ENCODE results near the gene TUB. TPM values are rescaled to one million over a fixed set of nuclear protein-coding genes. Genes with fewer than 3 reads are reported as not detected.

Gene TUB
- total RNA-seq, 1 experiment from 2014 or later: 0.39 TPM

DNA sequence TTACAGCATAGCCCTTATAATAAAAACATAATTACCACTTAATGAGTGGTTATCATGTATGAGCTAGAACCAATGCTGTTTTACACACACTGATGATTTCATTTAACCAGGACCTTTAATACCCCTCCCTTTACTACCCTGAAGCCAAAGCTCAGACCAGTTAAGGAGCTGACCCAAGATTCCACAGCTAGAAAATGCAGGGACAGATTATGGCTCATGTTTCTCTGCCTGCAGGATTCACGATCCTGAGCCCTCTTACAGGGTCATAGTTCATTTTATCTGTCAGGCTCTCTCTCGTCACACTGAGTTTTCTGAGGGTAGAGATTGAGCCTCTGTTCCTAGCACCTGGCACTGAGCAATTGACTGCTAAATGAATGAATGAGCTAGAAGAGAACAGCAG, 27.4 kb downstream of the TUB start:
- CTCF ChIA-PET: interaction anchor here (1.2 kb wide), 1 partner anchor 9 kb away, joined by 4 read pairs; no protein-coding TSS in a partner anchor
- Histone ChIP-seq H3K36me3 (ENCODE audit: insufficient read depth, low read length, poor library complexity, severe bottlenecking) (no peaks in the 10 kb centered on the region), H3K27me3 (replicated peaks; ENCODE audit: insufficient read depth, low read depth, low read length, poor library complexity) (peaks cover 3% of the 10 kb centered on the region), H3K9me3 (ENCODE audit: low read depth, low read length, poor library complexity, severe bottlenecking) (no peaks in the 10 kb centered on the region), H3K4me1 (ENCODE audit: insufficient read depth, low read length, poor library complexity, severe bottlenecking) (no peaks in the 10 kb centered on the region), H3K4me3 (ENCODE audit: low read depth, low read length, poor library complexity, severe bottlenecking) (no peak overlapping the region), H3K27ac (ENCODE audit: low read depth, low read length, poor library complexity, severe bottlenecking) (no peak overlapping the region)
- no peak for DNase-seq (ENCODE audit: low spot score)
- no peak for TF ChIP-seq EZH2 (IDR thresholded peaks at IDR 0.05; ENCODE audit: borderline replicate concordance, low read depth, low read length, poor library complexity, severe bottlenecking)
- TF ChIP-seq, protein P1, sequence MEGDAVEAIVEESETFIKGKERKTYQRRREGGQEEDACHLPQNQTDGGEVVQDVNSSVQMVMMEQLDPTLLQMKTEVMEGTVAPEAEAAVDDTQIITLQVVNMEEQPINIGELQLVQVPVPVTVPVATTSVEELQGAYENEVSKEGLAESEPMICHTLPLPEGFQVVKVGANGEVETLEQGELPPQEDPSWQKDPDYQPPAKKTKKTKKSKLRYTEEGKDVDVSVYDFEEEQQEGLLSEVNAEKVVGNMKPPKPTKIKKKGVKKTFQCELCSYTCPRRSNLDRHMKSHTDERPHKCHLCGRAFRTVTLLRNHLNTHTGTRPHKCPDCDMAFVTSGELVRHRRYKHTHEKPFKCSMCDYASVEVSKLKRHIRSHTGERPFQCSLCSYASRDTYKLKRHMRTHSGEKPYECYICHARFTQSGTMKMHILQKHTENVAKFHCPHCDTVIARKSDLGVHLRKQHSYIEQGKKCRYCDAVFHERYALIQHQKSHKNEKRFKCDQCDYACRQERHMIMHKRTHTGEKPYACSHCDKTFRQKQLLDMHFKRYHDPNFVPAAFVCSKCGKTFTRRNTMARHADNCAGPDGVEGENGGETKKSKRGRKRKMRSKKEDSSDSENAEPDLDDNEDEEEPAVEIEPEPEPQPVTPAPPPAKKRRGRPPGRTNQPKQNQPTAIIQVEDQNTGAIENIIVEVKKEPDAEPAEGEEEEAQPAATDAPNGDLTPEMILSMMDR (conservative IDR thresholded peaks at IDR 0.05; ENCODE audit: low read depth, low read length): no peak
- intact Hi-C loops (cut with micrococcal nuclease; ENCODE audit: unreplicated experiment): no loop called here
- no TSS peak for BruUV-seq (replicated peaks)
- POLR2A ChIA-PET (ENCODE audit: low non-redundant PET): no interaction called here

DNA sequence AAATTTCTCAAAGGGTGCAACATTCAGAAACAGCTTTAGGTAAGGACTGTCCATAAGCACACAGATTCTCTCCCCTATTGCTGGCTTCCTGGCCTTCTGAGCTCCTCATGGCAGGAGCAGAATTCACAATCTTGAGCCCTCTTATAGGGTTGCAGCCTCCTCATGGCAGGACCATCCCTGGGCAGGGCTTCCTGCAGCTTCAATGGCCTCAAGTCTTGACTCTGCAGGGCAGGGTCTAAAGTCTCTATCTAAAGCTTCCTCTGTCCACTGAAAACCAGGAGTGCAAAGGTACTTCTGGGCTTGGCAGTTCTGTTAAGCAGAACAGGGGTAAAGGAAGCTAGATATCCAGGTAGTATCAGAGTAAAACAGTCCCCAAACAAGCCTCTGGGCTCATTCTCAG, 28.7 kb downstream of the TUB start:
- POLR2A ChIA-PET (ENCODE audit: low non-redundant PET): no interaction called here
- Histone ChIP-seq H3K4me1 (ENCODE audit: insufficient read depth, low read length, poor library complexity, severe bottlenecking) (no peaks in the 10 kb centered on the region), H3K27ac (ENCODE audit: low read depth, low read length, poor library complexity, severe bottlenecking) (no peak overlapping the region), H3K4me3 (ENCODE audit: low read depth, low read length, poor library complexity, severe bottlenecking) (no peak overlapping the region), H3K36me3 (ENCODE audit: insufficient read depth, low read length, poor library complexity, severe bottlenecking) (no peaks in the 10 kb centered on the region), H3K27me3 (replicated peaks; ENCODE audit: insufficient read depth, low read depth, low read length, poor library complexity) (peaks cover 3% of the 10 kb centered on the region), H3K9me3 (ENCODE audit: low read depth, low read length, poor library complexity, severe bottlenecking) (no peaks in the 10 kb centered on the region)
- CTCF ChIA-PET: no interaction called here
- no peak for TF ChIP-seq EZH2 (IDR thresholded peaks at IDR 0.05; ENCODE audit: borderline replicate concordance, low read depth, low read length, poor library complexity, severe bottlenecking)
- TF ChIP-seq, protein P1 (conservative IDR thresholded peaks at IDR 0.05; ENCODE audit: low read depth, low read length): no peak
- BruUV-seq (replicated peaks): no TSS peak
- no peak for DNase-seq (ENCODE audit: low spot score)
- intact Hi-C loops (cut with micrococcal nuclease; ENCODE audit: unreplicated experiment): no loop called here

DNA sequence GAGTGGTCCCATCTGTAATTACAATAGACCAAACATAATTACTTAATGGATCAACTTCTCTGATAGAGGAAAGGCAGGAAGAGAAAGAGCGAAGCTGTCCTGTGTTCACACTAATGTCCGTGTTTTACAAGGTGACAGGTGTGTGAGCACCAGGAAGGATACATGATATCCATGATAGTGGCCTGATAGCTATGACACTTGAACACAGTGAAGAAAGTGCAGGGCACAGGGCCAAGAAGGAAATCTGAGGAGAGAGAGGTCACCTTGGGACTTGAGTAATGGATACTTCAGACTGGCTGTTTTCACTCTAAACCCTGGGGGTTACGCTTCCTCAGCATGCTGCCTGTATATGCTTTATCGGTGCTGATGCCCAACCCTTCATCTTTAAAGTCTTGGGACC, 29.4 kb downstream of the TUB start:
- no peak for DNase-seq (ENCODE audit: low spot score)
- no peaks in the 10 kb centered on the region for H3K36me3 ChIP-seq (ENCODE audit: insufficient read depth, low read length, poor library complexity, severe bottlenecking)
- H3K4me3 ChIP-seq (ENCODE audit: low read depth, low read length, poor library complexity, severe bottlenecking): no peak overlapping the region
- no TSS peak for BruUV-seq (replicated peaks)
- no peaks in the 10 kb centered on the region for H3K9me3 ChIP-seq (ENCODE audit: low read depth, low read length, poor library complexity, severe bottlenecking)
- POLR2A ChIA-PET (ENCODE audit: low non-redundant PET): no interaction called here
- peaks cover 3% of the 10 kb centered on the region for H3K27me3 ChIP-seq (replicated peaks; ENCODE audit: insufficient read depth, low read depth, low read length, poor library complexity)
- H3K4me1 ChIP-seq (ENCODE audit: insufficient read depth, low read length, poor library complexity, severe bottlenecking): no peaks in the 10 kb centered on the region
- no peak overlapping the region for H3K27ac ChIP-seq (ENCODE audit: low read depth, low read length, poor library complexity, severe bottlenecking)
- CTCF ChIA-PET: no interaction called here
- intact Hi-C loops (cut with micrococcal nuclease; ENCODE audit: unreplicated experiment): no loop called here
- TF ChIP-seq, protein P1 (conservative IDR thresholded peaks at IDR 0.05; ENCODE audit: low read depth, low read length): no peak
- no peak for TF ChIP-seq EZH2 (IDR thresholded peaks at IDR 0.05; ENCODE audit: borderline replicate concordance, low read depth, low read length, poor library complexity, severe bottlenecking)

All from A673 (cell line).